Stimulated activated CD4-positive, alpha-beta T cell treated with anti-CD3 and anti-CD28 coated beads, Interleukin-2, amount 100 ng/mL, for 4 hours (primary cell): ENCODE results near the gene TEX13D.
"Not testable (repeated sequence)": the region's sequence is repeated elsewhere in the genome, so short reads cannot be mapped to it uniquely, and the experiment has no call there.

Experiments
- DNase-seq: peaks from one replicate; pipeline ENCODE4 v3.0.0-alpha.2; 2020; ENCODE audit warnings: low read depth

The TEX13D gene

DNA sequence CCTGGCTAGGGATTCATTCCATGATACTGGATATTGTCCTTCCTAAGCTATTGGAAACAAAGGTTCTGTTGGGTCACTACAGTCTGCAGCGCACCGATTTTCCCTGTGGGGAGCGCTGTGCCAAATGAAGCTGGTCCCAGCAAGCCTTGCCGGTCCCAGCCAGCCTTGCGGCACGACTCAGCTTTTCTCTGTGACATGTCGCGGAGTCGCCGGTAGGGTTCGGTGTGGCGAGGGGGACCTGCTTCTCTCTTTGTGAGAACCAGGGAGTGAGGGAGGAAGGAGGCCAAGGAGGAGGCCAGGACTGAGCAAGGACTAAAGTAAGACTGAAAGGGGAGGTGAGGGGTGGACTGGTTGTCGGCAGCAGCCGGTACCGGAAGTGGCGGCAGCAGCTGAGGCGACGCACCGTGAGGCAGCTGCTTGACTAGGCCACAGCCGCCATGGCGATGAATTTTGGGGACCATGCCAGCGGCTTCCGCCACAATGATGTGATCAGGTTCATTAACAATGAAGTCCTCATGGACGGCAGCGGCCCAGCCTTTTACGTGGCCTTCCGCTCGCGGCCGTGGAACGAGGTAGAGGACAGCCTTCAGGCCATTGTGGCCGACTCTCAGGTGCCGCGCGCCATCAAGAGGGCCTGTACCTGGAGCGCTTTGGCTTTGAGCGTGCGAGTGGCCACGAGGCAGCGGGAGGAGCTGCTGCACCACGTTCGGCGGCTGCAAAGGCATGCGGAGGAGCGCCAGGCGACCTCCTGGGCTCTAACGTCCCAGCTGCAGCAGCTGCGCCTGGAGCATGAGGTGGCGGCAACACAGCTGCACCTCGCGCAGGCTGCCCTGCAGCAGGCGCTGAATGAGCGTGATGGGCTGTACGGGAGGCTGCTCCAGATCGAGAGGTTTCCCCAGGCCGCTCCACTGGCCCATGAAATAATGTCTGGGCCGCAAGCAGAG, at the start of gene TEX13D:
TEX13D (plus strand) TSS at position 180 of the 944 bp plus-strand sequence; CDS start at position 438, 258 bp downstream.
- DNase-seq = no peak

DNA sequence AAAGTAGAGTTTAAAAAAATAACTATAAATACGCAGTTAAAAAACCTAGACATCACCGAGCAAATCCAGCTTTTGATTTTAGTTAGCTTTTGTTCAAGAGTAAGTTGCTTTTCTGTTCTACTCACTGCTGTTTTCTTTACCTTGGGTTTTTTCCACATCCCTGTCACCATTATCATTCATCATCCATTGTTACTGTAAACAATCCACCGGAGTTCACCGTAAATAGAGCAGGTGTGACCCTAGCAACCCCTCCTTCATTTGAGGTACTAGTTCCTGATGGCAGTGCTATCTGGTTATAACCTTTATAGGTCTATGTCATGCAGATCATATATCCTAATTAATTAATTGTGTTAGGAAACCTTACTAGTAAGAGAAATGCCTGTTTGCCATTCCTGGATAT, 43.0 kb upstream of the TEX13D start:
- DNase-seq = no peak

DNA sequence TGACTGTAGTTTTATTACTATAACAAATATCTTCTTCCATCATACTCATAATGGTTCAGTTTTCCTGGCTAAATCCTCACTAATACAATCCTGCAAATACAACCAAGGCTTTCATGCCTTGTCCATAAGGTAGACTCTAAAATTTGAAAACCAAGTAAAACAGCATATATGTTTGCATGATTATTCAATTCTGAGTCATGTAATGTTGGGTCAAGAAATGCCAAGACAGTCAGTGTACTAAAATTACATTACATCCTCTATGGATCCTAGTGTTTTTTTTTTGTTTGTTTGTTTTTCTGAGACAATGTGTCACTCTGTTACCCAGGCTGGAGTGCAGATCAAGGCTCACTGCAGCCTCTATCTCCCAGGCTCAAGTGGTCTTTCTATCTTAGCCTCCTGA, 38.6 kb upstream of the TEX13D start:
- DNase-seq = no peak

DNA sequence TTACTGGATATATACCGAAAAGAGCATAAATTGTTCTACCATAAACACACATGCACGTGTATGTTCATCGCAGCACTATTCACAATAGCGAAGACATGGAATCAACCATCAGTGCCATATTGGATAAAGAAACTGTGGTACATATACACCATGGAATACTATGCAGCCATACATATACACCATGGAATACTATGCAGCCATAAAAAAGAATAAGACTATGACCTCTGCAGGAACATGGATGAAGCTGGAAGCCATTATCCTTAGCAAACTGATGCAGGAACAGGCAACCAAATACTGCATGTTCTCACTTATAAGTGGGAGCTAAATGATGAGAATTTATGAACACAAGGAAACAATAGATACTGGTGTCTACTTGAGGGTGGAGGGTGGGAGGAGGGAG, 33.1 kb upstream of the TEX13D start:
- not testable (repeated sequence) for DNase-seq

DNA sequence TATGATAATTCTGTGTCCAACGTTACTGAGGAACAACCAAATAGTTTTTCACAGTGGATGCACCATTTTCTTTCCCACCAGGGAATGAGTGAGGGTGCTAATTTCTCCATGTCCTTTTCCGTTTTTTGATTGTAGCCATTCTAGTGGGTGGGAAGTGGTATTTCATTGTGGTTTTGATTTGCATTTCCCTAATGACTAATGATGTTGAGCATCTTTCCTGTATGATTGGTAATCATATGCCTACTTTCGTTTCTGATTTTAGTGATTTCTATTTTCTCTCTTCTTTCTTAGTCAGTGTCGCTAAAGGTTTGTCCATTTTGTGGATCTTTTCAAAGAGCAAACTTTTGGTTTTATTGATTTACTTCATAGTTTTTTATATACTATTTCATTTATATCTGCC, 32.1 kb upstream of the TEX13D start:
- DNase-seq = no peak

DNA sequence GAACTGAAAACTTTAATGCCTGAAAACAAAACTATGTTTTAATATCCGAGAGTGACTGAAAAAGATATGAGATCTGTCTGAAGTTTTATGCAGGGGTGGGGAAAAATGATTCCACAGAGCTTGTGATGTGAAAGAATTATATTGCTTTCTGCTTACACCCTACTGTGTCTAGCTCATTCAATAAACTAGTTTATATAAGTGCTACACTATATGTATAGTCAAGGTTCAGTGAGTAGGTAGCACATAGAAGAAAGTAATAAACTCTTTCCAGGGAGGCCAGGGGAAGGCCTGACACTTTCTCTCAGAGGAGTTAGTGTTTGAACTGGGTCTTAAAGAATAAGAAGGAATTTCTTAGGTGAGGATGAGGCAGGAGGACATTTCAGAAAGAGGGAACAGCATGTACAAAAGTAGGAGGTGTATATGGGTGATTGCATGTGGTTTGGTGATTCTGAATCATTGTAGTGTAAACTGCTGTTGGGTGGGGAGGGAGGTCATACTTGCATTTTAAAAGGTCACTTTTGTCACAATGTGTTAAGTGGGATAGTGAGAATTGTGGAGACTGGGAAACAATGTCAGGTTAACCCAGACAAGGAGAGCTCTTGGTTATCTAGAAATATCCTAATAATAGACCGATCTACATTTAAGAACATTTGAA, 25.1 kb upstream of the TEX13D start:
- no peak for DNase-seq

DNA sequence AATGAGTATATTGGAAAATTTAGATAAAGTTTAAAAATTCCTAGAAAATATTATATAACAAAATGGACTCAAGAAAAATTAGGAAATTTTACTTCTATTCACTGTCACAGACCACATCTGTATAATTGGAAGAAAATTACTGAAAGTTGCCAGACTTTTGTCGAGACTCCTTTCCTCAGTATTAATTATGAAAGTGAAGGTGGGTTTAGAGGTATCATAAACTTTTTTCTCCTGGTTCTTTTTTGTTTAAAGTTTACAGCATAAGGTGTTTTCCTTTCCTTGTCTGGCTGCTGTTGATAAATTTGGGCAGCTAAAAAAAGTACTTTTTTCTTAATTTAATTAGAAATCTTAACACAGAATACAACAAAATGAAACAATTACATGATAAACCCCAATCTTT, 6.7 kb upstream of the TEX13D start:
- no peak for DNase-seq

DNA sequence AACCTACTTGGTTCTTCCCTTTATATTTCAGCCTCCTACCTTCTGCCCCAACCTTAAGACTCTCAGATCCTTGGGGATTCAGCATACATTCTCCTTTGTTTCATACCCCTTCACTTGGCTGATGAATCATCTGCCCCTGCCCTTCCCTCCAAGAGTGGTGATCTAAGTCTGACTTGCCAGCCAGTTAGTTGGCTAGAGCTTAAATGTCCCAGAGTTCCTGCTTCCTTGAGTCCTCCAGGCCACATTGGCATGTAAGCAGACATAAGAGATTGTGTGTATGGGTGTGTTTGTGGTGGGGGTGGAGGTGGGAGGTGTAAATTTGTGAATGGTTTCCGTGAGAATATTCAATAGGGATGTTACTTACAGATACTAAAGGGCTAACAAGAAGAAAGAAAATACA, 3.7 kb upstream of the TEX13D start:
- no peak for DNase-seq

DNA sequence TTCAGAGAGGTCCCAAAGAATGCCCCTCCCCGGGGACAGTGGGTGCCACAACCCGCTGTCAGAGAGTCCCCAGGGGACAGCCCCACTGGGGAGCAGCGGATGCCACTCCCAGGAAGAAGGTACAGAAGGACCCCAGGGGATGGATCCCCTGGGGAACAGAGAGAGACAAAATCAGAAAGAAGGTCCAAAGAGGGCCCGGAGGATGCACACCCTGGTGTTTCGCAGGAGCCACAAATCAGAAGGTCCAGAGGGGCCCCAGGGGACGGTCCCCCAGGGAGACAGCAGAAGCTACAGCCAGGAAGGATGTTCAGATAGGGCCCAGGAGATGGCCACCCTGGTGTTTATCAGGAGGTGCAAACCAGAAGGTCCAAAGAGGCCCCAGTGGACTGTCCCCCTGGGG, 1.4 kb downstream of the TEX13D start:
- DNase-seq = no peak

DNA sequence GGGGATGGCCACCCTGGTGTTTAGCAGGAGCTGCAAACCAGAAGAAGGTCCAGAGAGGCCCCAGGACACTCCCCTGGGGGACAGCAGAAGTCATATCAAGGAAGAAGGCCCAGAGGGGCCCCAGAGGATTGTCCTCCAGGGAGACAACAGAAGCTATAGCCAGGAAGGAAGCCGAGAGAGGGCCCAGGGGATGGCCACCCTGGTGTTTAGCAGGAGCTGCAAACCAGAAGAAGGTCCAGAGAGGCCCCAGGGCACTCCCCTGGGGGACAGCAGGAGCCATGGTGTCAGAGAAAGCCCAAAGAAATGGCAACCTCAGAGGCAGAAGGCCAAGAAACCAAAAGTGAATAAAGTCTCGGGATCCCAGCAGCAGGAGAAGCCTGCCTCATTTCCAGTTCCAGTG, 2.1 kb downstream of the TEX13D start:
- not testable (repeated sequence) for DNase-seq

DNA sequence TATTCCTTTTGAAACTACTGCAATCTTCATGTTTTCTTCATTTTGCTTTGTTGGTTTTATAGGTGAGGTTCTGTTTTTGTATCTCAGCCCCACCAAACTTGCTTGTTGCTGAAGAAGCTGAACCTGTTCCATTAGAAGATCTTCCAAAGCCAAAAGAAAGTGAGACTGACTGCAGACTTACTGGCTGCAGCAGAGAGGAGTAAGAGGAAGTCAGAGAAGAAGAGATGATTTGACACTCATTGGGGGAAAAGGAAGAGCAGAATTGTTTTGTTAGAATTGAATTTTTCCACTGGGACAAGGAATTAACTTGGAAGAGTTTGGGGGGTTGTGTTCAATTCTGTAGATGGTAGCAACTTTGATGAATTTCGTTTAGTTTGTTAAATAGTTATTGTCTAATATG, 3.1 kb downstream of the TEX13D start:
- no peak for DNase-seq

DNA sequence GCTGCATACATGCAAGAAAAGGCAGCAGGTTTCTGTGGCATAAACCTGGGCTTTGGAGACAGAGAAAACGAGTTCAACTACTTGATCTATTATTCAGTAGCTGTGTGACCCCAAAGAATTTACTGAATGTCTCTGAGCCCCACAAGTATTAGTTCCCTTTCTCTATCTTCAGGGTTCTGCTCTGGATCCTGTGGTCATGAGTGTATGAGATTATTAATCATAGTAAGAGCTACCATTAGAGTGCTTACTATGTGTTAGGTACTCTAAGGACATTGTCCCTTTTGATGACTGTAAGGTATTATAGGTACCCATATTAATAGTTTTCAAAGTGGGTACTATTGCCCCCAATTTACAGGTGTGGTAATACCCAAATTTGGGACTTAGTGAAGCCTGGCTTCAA, 5.5 kb downstream of the TEX13D start:
- DNase-seq = no peak

DNA sequence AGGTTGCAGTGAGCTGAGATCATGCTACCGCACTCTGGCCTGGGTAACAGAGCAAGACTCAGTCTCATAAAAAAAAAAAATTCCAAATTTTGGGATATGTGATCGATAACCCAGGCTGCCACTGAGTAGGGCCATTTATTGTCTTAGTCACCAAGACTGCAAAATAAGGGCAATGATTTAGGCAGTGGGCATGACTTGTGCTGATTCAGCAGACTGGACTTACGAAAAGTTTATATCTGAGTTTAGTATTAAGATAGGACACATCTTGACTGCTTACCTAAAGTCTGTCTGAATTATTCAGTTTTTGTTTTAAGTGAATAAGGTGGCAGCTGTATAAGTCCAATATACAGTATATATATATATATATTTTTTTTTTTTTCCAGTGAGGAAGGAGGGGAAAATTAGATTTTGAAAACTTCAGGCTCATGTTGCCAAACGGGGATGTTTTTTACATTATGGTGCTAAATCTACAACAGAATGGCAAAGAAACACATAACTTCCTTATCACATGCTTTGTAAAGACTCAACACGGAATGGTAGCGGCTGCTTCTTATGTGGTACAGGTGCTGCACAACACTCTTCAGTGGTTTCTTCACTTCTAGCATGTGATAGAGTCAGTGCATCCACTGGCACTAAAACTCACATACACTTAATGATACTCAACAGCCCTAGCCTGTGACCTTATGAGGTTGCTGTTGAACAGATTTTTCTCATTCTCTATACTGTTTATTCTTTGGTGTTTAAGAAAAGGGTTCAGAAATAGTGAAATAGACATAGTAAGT, 6.5 kb downstream of the TEX13D start:
- no peak for DNase-seq

DNA sequence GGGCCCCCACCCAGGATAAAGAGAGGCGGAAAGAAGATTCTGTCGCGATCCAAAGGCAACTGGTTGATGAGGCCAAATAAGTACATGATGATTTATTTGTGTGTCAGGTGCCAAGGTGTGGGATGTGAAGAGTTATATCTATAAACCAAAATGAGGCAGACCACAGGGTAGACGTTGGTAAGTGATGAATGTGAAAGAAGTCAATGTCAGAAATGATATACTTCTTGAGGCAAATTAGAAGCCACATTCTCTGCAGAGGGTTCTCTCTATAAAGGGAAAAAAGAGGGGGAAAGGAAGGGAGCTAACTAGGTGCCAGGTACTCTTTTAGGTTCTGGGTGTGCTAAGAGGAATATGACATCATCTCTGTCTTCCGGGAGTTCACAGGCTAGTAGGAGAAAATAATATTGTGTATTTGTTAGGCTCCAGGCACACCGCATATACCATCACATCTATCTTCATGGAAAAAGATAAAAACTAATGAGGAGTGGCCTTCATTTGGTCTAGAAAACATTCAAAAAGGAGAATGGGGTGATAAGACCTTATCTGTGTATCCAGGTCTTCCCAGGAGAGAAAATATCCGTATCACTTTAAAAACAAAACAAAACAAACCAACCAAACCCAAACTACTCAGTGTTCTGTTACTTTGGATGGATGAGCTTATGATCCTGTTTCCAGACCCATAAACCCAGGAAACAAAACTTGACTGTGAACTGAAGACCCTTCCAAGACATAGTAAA, 9.1 kb downstream of the TEX13D start:
- no peak for DNase-seq

DNA sequence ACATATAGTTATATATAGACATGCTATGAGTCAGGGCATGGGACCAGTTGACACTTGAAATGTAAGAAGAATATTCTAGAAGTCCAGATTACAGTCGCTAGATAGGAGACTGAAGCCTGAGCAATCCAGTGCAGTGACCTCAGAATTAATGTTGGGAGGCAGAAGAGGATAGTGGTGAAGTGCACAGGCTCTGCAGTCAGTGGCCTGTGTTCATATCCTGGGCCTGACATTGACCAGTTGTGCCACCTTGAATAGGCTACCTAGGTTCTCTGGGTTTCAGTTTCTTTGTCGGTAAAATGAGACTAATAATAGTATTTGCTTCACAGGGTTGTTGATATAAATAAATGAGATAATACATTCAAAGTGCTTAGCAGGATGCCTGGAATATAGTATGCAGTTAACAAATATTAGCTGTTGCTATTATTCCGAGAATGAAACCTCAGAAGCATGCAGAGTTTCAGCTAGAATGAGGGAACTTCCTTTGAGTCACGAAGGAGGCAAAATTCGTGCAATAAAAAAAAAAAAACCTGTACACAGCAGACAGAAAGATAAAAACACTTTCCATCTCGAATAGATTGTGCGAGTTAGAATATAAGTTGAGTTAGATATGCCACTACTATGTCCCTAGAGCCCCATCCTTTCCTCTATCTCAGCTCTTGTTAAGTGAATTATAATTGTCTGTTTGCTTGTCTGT, 9.9 kb downstream of the TEX13D start:
- DNase-seq = no peak

DNA sequence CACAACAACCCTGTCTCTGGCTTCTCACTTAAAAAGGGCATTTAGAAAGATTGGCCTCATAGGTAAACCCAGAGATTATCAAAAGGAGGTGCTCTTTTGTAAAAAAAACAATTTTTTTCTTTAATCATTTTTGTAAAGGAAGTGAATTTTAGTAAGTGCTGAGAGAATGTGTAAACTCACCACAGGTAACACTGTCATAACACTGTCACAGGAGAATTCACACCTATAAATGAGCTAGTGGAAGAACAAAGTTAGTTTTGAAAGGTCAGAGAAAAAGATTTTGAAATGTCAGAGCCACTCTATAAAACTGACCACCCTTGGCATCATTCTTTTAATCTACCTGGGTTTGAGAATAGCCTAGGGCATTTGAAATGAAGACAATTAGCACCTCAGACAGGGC, 10.6 kb downstream of the TEX13D start:
- DNase-seq = no peak

DNA sequence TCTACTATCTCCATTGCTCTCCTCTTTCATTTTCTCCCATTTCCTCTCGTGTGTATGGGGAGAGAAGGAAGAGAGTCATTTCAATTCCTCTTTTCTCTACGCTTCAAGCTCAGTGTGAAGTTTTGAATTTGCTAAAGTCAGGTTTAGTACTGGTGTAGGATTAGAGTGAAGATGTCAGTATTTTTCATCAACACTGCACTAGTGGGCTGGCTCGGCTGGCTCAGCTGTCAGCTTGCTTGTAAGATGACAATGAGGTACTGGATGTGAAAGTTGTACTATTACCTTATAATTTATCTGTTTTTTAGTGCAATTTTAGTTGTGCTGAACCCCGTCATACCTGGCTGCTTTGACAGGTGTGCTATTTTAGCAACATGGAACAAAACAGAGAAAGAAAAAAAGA, 11.8 kb downstream of the TEX13D start:
- no peak for DNase-seq

DNA sequence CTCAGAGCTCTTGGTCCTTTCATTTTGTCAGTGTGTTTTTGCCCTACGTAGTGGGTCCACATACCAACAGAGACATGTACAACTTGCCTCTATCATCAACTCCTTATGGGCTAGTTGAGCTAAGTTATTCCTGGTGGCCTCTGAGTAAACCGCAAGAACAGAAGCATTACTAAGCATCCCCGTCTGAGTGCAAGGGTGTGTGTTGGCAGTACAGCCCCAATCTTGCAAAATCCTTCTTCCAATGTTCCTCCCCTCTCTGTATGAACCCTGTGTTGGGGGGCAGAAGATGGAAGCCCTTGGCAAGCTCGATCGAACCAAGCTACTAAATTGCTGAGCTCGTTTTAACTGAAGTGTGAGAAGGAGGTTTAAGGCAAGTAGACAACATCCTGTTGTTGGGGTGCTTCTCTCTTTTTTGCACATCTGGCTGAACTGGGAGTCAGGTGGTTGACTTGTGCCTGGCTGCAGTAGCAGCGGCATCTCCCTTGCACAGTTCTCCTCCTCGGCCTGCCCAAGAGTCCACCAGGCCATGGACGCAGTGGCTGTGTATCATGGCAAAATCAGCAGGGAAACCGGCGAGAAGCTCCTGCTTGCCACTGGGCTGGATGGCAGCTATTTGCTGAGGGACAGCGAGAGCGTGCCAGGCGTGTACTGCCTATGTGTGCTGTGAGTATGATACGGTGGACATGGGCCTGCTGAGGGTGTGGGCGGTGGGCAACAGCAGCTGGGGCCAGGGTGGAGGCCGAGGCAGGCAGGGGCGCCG, 13.8 kb downstream of the TEX13D start, which contains the start of gene SH2D1A:
SH2D1A (plus strand) TSS at position 447 of the 760 bp plus-strand sequence; CDS start at position 527, 80 bp downstream.
- DNase-seq = no peak

DNA sequence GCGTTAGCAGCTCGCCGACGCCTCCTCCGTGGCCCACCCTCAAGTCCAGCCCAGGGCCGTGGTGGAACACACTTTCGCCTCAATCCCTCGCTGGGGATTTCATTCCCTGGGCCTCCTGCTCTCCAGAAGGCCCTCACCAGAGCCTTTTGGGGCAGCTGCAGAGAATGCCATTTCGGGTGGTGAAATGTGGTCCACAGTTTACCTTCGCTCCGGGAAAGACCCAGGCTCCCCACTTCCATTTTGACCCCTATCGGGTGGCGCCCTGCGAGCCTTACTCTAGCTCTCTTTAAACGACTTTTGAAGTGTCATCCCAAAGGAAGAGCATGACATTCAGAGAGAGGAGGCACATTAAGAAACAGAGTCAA, 14.4 kb downstream of the TEX13D start:
- no peak for DNase-seq

DNA sequence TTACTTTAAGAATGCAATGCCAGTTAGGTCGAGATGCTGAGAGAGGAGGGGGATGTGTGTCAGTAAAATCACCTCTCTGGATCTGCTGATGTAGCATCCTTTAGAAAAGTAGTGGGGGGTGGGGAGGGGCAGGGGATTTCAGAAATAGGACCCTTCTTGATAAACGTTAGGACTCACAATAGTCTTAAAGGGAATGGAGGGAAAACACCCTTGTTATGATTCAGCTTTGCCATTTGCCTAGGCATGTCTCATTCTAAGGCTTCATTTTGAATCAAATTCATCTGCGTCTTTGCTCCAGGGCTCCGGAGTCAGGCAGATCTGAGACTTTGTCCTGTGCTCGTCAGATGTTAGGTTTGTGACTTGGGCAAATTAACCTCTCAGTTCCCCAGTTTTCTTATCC, 14.8 kb downstream of the TEX13D start:
- peak; percentile 42 for DNase-seq

DNA sequence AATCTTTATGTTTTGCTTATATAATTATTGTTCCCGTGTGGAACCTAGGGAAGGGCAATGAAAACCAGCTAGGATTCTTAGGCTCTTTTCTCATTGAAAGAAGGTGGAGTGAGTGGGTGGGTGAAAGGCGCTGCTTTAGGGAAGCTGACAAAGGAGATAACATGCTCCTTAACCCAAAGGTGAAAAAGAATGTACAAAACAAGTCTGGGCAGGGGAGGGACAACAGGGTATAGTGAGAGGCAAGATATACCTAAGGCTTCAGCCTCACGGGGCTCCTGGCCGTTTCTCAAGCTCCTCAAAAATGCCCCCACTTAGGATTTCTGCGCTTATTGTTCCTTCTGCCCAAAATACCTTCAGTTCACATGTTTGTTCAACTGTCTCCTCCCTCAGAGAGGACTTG, 15.7 kb downstream of the TEX13D start:
- no peak for DNase-seq
